Skeletal muscle cell (primary cell): Measurements from ENCODE around the gene SLC9A9.

Source experiments
- DNase-seq: peaks from one replicate; pipeline ENCODE4 v3.0.0-alpha.2; 2010; ENCODE audit warnings: low read depth
- H3K4me3 ChIP-seq: 2 replicates; pipeline ENCODE4 v1.5.1; 2011; ENCODE audit warnings: low read depth, mild to moderate bottlenecking, control low read depth, low read length, moderate library complexity

SLC9A9 gene

DNA sequence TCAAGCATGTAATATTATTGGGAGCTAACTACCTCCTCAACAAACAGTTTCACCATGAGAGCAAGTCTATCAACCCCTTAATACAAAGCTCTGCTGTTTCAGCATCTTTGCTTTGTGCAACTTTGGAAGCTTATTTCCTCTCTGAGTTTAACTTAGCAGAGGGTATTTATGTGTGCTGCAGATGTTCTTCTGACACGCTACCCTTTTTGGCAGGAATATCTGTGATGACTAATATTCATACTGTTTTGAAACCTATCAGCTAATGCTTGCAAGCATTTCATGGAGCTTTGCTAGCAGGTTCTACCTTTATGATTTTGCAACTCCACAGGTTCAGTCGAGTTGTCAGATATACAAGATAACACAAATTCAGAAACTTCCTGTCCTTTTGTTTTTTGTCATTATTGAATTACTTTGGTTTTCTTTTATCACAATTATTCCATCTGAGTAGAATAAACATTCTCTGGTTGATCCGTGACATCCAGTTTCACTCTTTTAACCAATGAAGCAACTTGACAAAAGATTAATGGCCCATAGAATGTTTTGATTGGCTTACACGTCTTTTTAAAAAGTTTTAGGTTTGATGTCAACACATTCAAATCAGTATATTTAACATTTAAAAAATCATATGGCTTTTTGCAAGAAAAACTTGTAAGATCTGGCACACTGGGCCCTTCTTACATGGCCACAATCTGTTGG is 1.7 kb upstream of the SLC9A9 start:
- H3K4me3 ChIP-seq, result no peak overlapping the region
- DNase-seq, result peak; percentile 75

DNA sequence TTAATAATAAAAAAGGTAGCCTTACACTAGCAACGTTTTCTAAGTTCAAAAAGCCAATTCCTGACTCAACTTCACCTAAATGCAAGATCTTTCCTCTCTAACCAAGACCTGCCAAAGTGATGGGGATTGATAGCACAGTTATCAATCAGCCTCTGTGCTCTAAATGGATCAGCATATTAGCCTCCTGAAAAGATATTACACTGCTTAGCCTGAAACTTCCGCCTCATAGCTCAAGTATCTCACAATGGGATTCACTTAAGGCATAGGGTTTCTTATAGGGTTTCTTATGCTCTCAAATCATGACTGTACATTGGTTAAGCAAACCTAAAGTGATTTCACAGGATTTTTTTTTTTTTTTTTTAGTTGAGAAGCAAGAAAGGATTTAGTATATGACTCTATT is 436 bp upstream of the SLC9A9 start:
- H3K4me3 ChIP-seq, result no peak overlapping the region
- DNase-seq, result no peak

DNA sequence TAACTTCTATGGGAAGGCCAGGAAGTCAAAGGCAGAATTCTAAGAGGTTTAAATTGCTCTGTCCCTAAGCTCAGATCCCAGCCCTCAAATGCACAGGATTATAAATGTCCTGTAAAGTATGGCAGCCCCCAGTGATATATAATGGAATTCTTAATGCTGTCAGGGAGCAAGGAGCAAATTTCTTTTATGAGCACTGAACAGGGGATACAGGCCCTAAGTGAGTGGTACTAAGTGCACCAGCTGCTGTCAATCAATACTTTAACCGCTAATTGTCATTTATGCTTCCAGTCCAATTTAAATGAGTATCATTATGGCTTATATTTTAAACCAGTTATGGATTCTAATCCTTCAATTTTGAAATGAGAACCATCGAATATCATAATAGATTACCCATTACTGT is 4.7 kb downstream of the SLC9A9 start:
- no peak overlapping the region for H3K4me3 ChIP-seq
- no peak for DNase-seq

DNA sequence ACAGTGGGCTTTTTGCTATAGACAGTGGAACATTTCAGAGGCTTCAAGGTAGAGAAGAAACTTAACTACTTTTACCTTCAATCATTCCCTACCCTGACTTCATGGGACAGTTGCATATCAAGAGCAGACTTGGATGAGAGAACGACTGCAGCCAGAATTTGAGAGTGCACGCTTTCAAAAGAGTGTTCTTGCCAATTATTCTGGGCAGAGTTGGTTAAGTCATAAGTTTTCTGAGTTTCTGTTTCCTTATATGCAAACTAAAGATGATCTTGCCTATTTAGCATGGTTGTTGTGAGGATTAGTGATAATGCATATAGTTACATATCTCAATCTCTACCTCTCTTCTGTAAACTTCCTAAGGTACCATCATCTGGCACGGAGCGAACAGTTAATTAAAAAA is 7.6 kb downstream of the SLC9A9 start:
- H3K4me3 ChIP-seq, result no peak overlapping the region
- no peak for DNase-seq

DNA sequence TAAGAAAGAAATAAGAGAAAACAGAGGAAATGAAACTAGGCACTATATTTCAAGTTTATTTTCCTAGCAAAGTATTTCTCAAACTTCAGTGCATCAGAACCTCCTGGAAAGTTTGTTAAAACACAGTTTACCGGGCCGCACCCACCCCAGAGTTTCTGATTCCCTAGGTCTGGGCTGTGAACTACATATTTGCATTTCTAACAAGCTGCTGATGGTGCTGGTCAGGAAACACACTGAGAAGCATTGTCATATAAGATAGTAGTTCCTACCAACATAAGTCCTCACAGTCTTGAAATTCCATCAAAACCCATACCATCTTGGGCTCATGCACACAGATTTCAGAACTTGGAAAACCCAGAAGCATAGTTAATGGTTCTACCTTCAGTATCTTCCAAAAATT is 8.3 kb downstream of the SLC9A9 start:
- no peak for DNase-seq
- H3K4me3 ChIP-seq, result no peak overlapping the region

DNA sequence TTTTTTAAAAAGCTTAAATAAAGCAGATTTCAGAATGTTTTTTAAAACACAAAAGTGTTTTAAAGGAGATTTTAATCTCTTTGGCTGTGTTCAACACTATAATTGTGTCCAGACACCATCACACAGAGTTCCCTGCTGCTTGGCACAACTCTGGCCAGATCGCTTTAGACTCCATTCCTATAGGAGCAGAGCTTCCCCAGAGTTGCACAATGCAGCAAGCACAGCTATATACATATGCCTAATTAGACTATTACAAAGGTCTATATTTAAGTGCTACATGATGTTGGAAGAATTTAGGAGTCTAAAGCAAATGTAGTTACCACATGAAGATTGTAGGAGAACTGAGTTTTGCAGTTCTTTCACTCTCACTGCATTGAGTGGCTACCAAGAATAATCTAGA is 11.2 kb downstream of the SLC9A9 start:
- DNase-seq, result no peak

DNA sequence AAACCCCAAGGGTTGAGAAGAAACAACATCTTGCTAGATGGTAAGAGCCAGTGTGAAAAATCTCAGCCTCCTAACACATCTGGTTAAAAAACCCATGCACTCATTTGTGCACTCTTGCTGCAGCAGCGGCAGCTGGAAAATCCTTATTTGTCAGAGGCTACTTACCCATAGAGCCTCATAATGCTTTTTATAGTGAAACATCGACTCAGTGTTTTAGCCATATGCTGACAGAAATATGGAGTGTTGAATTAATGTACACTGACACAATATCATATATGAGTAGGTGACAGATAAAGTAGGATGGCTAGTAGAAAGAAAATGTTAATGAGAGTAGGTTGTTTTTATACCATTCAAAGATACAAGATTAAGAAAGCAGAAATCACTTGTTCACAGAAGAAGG is 13.0 kb downstream of the SLC9A9 start:
- no peak overlapping the region for H3K4me3 ChIP-seq
- no peak for DNase-seq

More for the DNA sequence above, 11.2 kb downstream of the SLC9A9 start:
- no peak overlapping the region for H3K4me3 ChIP-seq

DNA sequence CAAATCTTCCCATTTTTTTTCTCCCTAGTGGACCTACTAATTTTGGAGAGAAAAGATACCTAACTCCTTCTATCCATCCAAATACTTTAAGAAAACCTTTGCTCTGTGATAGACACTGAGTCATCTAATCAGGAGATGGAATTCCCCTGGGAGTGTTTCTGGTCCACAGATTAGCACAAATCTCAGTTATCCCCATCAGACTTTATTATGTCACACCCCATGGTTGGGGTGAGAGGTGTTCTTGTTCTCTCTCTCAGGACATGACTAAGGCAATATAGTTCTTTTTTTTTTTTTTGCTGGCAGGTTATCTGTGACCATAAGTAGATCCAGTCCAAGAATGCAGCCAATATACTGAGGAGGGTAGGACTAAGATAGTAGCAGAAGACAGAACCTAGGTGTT is 15.8 kb downstream of the SLC9A9 start:
- no peak overlapping the region for H3K4me3 ChIP-seq
- DNase-seq, result no peak

DNA sequence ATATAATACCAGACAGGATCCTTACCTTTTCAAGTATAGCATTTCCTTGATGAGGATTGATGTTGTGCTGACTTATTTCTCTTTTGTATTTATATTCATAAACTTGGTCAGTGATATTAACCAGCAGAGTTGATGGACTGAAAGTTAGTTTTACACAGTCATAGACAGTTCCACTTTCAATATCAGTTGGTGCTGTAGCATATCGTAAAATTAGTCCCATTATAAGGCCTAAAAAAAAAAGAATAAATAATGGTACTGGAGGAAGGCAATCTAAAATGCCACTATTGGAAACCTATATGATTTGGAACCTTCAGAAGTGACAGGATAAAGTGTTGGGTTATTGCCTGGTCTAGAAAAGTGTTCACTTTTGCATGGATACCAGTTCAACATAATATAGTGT is 16.3 kb downstream of the SLC9A9 start:
- no peak for DNase-seq
- no peak overlapping the region for H3K4me3 ChIP-seq

DNA sequence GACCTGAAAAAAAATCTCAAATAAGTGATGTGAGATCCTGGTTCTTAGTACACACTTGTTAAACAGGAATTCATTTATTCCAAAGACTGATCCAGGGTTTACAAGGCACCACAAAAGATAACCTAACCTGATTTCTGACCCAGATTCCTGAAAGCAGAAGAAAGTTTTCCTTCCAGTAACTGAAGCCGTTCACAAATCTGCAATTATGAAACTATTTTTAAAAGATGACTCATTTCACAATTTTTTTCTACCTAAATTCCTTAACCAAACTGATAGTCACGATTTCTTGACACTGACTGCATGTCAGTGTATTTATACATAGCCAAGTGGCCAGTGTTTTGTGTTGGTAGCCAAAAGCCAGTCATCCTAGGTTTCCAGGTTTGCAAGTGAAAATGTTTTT is 17.1 kb downstream of the SLC9A9 start:
- H3K4me3 ChIP-seq, result no peak overlapping the region
- no peak for DNase-seq

DNA sequence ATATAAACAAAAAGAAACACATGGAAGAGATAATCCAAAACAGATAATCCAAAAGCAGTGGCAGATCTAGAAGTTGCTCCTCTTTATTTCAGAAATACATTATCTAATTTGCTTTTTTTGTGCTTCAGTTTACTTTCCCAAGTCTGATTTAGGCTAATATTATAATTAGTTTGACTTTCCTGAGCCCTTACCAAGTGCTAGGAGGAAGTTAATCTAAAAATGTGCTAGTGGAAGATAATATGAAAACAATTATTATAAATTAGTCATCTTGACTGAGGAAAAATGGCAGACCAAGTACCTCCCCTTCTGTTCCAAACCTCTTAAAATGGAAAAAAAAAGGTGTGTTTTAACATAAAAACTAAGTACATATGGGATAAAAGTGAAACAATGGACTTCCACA is 17.5 kb downstream of the SLC9A9 start:
- H3K4me3 ChIP-seq, result no peak overlapping the region
- no peak for DNase-seq

DNA sequence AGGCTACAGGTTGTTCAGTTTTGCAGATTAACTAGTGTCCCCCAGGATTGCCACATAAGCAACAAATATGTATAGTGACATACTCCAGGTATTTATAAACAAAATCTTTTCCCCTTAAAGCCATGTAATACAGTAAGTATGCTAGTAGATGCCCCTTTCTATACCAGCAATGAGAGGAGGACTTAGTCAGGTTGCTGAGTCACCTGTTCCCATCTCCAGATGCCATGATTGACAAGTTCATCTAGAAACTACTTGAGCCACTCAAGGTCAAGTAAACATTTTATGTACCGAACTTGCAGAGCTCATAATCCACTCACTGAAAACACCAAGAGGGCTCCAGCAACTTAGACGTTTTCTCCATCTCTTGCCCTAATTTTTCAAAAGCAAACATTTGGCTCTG is 18.2 kb downstream of the SLC9A9 start:
- no peak overlapping the region for H3K4me3 ChIP-seq
- DNase-seq, result no peak

DNA sequence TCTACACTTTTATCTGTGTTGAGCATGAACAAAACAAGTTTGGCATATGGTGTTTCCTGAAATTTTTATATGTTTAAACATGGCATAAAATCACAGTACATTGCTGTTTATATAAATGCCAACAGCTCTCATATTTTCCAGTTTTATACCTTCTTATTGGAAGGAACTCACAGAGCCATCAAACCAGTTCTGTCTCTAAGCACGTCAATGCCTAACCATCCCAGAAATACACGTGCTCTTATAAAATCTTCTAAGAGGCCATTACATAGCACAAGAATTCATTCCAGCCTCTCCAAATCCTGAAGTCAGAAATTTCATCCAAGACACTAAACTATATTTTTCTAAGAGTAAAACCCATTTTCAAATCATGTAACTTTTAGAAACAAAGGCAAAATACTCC is 20.8 kb downstream of the SLC9A9 start:
- no peak for DNase-seq
- no peak overlapping the region for H3K4me3 ChIP-seq

DNA sequence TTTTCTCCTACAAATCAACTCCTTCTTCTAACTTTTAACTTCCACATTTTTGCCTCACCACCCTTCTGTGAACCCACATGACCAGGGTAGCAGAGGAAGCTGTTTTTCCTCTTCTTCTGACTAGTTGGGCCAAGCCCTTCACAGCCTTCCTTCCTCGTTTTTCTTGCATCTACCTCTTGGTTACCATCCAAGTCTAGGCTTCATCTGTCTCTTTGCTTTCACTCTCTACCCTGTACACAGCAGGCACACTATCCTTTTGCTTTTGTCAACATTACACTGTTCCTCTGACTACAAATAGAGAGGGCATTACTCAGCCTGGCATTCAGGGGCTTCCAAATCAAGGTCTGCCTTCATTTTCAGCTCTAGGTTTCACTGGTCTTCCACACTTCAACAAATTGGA is 22.0 kb downstream of the SLC9A9 start:
- H3K4me3 ChIP-seq, result no peak overlapping the region
- no peak for DNase-seq

DNA sequence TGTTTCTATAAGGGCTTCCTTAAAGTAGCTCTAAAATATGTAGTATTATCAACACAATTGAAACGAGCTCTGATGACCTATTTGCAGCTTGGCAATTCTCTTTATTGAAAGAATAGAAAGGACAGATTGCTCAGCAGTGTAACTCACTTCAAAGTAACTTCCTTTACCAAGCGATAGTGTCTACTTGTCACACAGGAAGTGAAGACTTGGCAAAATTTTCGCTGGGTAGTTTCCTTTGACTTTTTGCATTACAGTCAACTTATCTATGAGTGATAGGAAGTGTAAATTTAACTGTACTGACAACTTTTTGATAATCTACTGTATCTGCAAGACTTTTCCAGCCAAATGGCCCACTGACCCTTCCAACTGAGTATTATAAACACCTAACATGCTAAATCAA is 22.8 kb downstream of the SLC9A9 start:
- no peak for DNase-seq
- no peak overlapping the region for H3K4me3 ChIP-seq

DNA sequence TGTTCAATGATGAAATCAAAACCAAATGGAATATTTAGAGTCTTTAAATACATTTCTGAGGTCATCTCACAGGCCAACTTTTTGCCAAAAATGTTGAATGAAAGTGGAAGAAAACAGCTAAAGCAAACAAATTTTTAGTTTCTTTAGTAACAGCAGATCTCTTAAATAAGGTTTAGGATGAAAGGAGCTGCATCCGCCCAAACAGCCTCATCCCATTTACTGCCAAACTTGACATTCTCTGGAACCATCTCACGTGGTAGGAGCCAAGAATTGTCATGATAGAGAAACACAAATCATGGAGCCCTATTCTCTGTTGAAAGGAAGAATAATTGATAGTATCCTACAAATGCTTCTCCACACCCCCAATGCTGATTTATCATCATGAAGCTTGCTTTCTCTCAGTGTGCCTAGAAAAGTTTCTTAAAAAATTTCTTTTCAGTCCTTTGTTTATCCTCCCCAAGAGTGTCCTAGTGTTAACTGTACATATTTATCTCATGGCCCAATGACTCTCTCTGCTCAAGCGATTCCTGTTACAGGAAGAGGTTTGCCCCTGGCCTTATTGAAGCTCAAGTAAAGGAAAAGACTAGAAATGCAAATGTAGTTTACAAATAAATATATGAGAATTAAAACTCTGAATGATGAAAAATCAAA is 23.4 kb downstream of the SLC9A9 start:
- no peak overlapping the region for H3K4me3 ChIP-seq
- DNase-seq, result no peak

DNA sequence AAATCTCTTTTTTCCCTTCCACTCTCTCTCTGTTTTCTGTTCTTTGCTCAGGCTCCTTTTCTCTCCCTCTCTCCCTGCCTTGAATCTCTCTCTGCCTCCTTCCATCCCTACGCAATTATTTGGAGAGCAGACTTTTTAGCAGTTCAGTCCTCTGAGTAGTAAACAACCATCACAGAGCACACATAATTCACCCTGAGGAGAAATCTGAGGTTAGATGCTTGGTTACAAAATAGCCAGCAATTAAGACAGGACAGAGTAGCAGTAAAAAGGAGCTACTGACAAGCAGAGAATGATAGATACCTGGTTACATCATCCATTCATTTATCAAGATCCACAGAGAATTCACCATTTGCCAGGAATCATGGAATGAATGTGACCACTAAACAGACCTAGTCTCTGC is 25.5 kb downstream of the SLC9A9 start:
- DNase-seq, result no peak
- H3K4me3 ChIP-seq, result no peak overlapping the region

DNA sequence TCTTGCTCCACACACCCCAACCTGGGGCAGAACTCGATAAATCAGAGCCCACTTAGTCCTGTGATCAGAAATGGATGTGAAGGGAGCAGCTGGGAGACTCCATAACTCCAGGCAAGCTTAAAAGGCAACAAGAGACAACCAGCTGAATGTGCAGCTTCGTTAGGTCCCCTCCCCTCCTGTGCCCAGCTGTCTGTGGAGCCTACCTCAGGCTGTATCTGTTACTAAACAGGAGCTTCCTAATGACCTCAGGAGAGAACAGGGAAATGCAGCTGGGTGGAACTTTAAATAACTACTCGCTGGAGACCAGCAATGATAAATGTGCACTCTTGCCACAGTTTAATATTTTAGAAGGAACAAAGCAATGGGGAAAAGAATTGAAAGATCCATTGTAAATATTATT is 25.9 kb downstream of the SLC9A9 start:
- no peak overlapping the region for H3K4me3 ChIP-seq
- no peak for DNase-seq

DNA sequence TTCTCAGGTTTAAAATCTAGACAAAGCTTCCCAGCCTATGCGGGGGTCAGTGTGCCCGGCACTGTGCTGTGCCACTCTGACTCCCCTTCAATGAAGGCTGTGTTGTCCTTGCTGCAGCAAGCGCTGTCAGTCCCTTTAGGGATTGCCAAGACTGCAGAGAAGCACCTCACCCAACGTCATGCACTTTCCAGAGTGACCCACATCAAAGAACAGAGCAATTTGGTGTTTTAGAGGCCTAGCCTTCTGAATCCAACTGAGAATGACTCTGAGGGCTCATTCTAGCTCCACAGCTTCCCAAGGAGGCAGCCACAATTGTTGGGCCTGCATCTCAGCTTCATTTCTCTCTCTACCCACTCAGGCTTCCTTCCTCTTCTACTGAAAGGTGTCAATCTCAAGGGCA is 26.4 kb downstream of the SLC9A9 start:
- DNase-seq, result no peak
- no peak overlapping the region for H3K4me3 ChIP-seq

DNA sequence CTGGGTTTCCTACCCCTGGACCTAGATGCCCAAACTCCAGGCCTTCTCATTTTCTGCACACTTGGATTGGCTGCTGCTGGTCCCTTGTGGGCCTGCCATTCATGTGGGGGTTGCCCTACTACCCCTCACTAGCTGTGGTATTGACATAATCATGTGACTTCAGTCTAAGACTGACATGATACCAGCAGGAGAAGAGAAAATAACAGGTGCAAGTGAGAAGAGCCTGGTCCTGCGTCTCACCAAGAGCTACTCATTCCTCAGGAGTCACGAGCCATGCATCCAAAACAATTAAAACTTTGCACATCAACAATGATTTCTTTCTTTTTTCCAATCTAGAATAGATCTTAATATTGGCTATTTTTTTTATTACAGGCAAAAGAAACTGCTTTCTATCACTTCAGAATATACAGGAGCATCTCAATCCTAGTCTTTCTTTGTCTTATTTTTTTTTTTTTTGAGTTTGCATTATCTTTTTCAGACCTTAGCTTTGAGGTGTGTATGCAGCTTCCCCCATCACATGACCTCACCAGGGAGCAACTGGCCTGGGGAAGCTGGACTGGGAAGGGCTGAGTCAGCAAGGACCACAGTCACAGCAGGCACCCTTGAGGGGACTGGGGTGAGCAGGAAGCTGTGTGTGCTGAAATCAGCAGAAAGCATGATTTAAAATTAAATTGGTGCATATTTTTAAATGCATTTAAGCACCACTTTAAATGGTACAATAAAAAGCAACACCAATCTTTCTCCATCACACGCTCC is 27.6 kb downstream of the SLC9A9 start:
- H3K4me3 ChIP-seq, result no peak overlapping the region
- no peak for DNase-seq

DNA sequence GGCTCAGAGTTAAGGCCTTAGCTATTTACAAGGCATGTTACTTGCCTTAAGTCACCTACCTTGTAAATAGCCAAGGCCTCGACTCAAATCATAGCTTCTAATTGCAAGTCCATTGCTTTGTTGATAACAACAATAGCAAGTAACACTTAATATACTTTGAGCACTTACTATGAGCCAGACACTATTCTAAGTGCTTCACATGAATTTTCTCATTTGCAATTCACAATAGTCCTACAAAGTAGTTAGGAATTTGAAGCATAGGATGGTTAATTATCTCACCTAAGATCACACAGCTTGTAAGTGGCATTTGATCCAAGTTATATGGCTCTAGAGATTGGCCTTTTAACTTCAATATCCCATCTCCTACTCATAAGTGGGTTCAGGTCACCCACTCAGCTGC is 28.4 kb downstream of the SLC9A9 start:
- no peak for DNase-seq

More for the DNA sequence above, 28.4 kb downstream of the SLC9A9 start:
- no peak overlapping the region for H3K4me3 ChIP-seq
